Upper lobe of left lung (tissue), 6 donors: ENCODE data around the gene KCNJ14. TPM values are rescaled to one million over a fixed set of nuclear protein-coding genes. Genes with fewer than 3 reads are reported as not detected.

Experiments used
- ATAC-seq, 2 donors: fragments of 200-7000 bp; cut with Tn5 transposase; one replicate each; pipeline ENCODE4 v1.9.1; 2022; ENCODE audit warnings: mild to moderate bottlenecking in 2 of 2, moderate library complexity in 2 of 2; ENCODE audit not compliant: low FRiP score in 2 of 2
- DNase-seq, 2 donors: peaks; one replicate each; pipeline ENCODE4 v3.0.0-alpha.2; 2019 to 2020
- H3K27ac ChIP-seq, 4 donors: fragments of 200-600 bp; sonication (generic); one replicate each; pipeline ENCODE4 v1.5.1; 2016 to 2019
- H3K27me3 ChIP-seq, 4 donors: fragments of 200-600 bp; sonication (generic); one replicate each; pipeline ENCODE4 v1.5.1; 2017 to 2019
- H3K36me3 ChIP-seq, 4 donors: fragments of 200-600 bp; sonication (generic); one replicate each; pipeline ENCODE4 v1.5.1; 2016 to 2019
- H3K4me1 ChIP-seq, 4 donors: fragments of 200-600 bp; sonication (generic); one replicate each; pipeline ENCODE4 v1.5.1; 2018 to 2019
- H3K4me3 ChIP-seq, 4 donors: fragments of 200-600 bp; sonication (generic); one replicate each; pipeline ENCODE4 v1.5.1; 2017 to 2019; ENCODE audit warnings: mild to moderate bottlenecking in 2 of 4, moderate library complexity in 1 of 4
- H3K9me3 ChIP-seq, 4 donors: fragments of 200-600 bp; sonication (generic); one replicate each; pipeline ENCODE4 v1.5.1; 2018 to 2019
- EP300 ChIP-seq, 4 donors: sonication (generic); formaldehyde crosslinking; IDR thresholded peaks; one replicate each; pipeline ENCODE4 v1.5.1; 2017; ENCODE audit warnings: antibody characterized with exemption in 4 of 4, control low read depth in 2 of 4
- POLR2A ChIP-seq, 4 donors: fragments of 450-650 bp; IDR thresholded peaks; one replicate each; pipeline ENCODE4 v1.5.1; 2016 to 2017; ENCODE audit warnings: antibody characterized with exemption in 4 of 4, mild to moderate bottlenecking in 2 of 4
- POLR2AphosphoS5 ChIP-seq, 2 donors: sonication (generic); formaldehyde crosslinking; IDR thresholded peaks; one replicate each; pipeline ENCODE4 v1.5.1; 2017; ENCODE audit warnings: antibody characterized with exemption in 2 of 2
- WGBS, 2 donors: methylation state at CpG; one replicate each; pipeline ENCODE4 v1.1.5; 2017 to 2018; 5-methylcytosine and 5-hydroxymethylcytosine counted together
- total RNA-seq, 6 donors: library from RNA; depleted of rRNA in 4 of 6; stranded (reverse); fragments of >200 nt in 4 of 6; gene quantifications; one replicate each; pipeline versions ENCODE4 v1.1.0 to v1.2.1, GENCODE V29; 2016 to 2021
- TF ChIP-seq, protein P1 (sequence below), 6 experiments: fragments of 450-650 bp in 4 of 6; fragments of 200-600 bp in 2 of 6; sonication (generic) in 2 of 6; IDR thresholded peaks; one replicate each; pipeline ENCODE4 v1.5.1; 2016 to 2019; ENCODE audit warnings: antibody characterized with exemption in 6 of 6
- donor health status: DM: no; HTN: no; CAD: no; lungs with moderate emphysema.
- donor health status: DM: no; HTN: yes; CAD: no; lungs with severe emphysema.

The KCNJ14 gene
- total RNA-seq, 6 donors from 2014 or later: 0.54 to 1.9 (median 0.91) TPM

DNA sequence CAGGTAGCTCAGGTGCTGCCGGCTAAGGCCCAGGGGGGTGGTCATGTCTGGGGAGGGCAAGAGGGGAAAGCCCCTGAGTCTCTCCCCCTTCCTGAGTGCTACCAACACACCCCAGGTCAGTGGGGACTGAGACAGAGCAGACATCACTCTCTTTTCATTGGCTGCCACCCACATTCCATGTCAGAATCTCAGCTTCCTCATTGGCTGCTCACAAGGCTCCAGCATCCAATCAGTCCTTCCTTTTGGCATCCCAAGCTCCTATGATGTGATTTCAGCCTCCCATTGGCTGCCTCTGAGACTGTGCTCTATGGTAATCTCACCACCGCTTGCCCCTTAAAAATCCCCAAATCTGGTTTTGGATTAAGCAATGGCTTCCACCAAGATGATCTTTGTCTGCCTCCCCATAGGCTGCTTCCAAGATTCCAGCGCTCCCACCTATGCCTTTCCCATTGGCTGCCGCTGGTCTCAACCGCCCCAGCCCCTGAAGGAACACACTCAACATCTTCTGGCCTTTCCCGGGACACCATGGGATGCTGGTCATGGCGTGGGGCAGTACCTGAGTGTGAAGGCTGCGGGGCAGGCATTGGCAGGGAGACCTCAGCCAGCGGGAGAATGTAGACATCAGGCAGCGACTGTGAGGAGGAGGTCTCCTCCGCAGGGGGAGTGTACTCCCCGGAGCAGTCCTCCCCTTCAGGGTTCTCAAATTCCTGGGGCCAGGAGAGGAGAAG lies 54.3 kb downstream of the KCNJ14 start:
- H3K27me3 ChIP-seq: peaks cover 0 to 32% (median 21%) of the 10 kb centered on the region in 4 donors
- 88 to 90% methylated on average over 12 of the region's 12 CpGs for WGBS, 2 donors
- H3K4me1 ChIP-seq: peaks cover 15 to 37% (median 16%) of the 10 kb centered on the region in 4 donors
- no peak overlapping the region for H3K27ac ChIP-seq
- TF ChIP-seq EP300 (IDR thresholded peaks at IDR 0.05) (no peak), POLR2A (IDR thresholded peaks at IDR 0.05) (no peak), POLR2AphosphoS5 (IDR thresholded peaks at IDR 0.05) (no peak)
- TF ChIP-seq, protein P1, sequence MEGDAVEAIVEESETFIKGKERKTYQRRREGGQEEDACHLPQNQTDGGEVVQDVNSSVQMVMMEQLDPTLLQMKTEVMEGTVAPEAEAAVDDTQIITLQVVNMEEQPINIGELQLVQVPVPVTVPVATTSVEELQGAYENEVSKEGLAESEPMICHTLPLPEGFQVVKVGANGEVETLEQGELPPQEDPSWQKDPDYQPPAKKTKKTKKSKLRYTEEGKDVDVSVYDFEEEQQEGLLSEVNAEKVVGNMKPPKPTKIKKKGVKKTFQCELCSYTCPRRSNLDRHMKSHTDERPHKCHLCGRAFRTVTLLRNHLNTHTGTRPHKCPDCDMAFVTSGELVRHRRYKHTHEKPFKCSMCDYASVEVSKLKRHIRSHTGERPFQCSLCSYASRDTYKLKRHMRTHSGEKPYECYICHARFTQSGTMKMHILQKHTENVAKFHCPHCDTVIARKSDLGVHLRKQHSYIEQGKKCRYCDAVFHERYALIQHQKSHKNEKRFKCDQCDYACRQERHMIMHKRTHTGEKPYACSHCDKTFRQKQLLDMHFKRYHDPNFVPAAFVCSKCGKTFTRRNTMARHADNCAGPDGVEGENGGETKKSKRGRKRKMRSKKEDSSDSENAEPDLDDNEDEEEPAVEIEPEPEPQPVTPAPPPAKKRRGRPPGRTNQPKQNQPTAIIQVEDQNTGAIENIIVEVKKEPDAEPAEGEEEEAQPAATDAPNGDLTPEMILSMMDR (IDR thresholded peaks at IDR 0.05): no peak
- DNase-seq (no peak), ATAC-seq (no peak)
- H3K36me3 ChIP-seq: no peaks in the 10 kb centered on the region
- H3K9me3 ChIP-seq: no peaks in the 10 kb centered on the region
- no peak overlapping the region for H3K4me3 ChIP-seq

DNA sequence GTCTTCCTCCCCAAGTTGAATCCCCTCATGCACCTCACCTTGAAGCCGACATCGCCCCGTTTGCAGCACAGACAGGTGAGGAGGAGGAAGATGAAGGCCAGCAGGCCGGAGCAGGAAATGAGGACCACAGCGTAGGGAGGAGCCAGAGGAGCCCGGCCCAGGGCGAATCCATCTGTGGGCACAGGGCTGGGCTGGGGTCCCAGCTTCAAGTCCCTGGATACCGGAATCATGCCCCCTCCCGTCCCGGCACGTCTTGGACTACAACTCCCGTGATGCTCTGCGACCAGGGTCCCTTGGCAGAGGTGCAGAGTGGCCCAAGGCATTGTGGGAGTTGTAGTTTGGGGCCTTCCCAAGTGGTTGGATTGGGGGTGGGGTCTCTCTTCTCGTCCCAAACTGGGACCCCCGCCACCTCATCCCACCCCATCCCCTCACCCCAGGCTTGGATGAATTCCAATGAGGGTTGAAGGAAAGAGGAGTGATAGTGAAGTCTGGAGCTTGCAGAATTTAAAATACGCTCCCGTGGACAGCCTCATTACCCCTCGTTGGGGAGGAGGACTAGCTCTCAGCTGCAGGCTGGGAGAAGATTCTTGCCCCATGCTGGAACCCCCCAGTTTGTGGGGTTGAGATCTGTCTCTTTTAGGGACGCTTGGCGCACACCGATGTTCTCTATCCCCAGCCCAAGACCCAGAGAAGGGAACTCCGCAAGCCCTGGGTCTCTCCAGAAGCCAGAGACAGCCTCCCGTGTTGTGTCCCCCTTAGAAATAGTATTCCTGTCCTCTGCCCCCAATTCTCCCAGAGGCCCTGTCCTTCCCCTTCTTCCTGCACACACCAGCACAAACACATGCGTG lies 55.3 kb downstream of the KCNJ14 start:
- Histone ChIP-seq H3K9me3 (no peaks in the 10 kb centered on the region), H3K4me3 (peak overlapping the region in 3 of 4 donors; percentile 3 to 25 (median 19)), H3K27ac (no peak overlapping the region), H3K4me1 (peaks cover 15 to 37% (median 16%) of the 10 kb centered on the region in 4 donors), H3K36me3 (no peaks in the 10 kb centered on the region), H3K27me3 (peaks cover 0 to 32% (median 21%) of the 10 kb centered on the region in 4 donors)
- 11 to 19% methylated on average over 17 to 21 of the region's 24 CpGs for whole genome bisulfite sequencing, 2 donors
- TF ChIP-seq, protein P1 (IDR thresholded peaks at IDR 0.05): no peak
- TF ChIP-seq POLR2AphosphoS5 (IDR thresholded peaks at IDR 0.05) (no peak), POLR2A (IDR thresholded peaks at IDR 0.05) (no peak), EP300 (IDR thresholded peaks at IDR 0.05) (no peak)
- peak; percentile 26 to 84 for ATAC-seq
- peak; percentile 56 to 67 for DNase-seq

DNA sequence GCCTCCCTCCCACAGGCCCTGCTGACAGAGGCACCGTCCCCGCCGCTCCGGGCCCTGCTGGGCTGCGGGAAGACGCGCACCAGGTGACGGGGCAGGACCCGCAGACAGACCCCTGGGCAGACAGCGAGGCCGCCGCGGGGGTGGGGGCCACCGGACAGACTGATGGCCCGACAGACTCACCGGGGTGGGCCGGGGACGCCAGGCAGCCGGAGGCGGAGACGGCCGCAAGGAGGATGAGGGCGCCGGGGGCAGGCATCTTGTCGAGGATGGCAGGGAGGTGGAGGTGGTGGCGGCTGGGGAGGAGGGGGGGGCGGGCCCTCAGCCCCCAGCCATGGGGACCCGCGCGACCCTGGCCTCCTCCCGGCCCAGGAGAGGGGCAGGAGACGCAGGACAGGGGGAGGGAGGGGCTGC lies 56.0 kb downstream of the KCNJ14 start:
- no peak for ATAC-seq
- Histone ChIP-seq H3K27me3 (peaks cover 0 to 32% (median 21%) of the 10 kb centered on the region in 4 donors), H3K27ac (no peak overlapping the region), H3K4me3 (peak overlapping the region in 3 of 4 donors; percentile 3 to 25 (median 19)), H3K9me3 (no peaks in the 10 kb centered on the region), H3K4me1 (peaks cover 15 to 37% (median 16%) of the 10 kb centered on the region in 4 donors), H3K36me3 (no peaks in the 10 kb centered on the region)
- 2% methylated on average over 17 of the region's 32 CpGs; no CpG with 5 or more reads in 1 of the 2 donors for WGBS, 2 donors
- TF ChIP-seq POLR2A (IDR thresholded peaks at IDR 0.05) (no peak), POLR2AphosphoS5 (IDR thresholded peaks at IDR 0.05) (no peak), EP300 (IDR thresholded peaks at IDR 0.05) (no peak)
- TF ChIP-seq, protein P1 (IDR thresholded peaks at IDR 0.05): no peak
- DNase-seq: peak in 1 of 2 donors; percentile 86

DNA sequence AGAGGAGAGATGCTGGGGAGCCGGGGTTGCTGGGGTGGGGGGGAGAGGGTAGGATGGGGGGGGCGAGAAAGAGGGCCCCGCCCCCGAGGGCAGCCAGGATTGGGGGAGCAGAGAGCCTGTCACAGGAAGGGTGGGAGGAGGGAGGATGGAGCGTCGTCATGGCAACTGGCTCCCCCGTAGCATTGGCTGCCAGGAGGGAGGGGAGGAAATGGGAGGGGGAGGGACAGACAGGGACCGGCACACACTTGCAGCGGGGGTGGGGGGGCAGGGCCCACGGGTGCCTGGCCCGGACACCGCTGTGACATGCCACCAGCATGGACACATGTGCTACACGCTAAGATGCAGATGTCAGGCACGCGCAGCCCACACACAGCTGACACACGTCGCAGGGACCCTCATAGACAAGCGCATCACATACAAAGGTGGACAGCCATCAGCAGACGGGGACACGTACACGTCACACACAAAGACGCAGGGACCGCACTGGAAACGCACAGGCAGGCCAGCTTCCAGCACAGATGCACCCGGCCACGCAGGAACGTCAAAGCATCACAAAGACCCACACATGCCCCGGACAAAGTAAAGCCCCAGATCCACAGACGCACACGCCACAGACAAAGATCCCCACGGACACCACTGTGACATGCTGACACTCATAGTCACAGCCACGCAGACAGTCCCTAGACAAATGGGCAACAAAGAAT lies 56.6 kb downstream of the KCNJ14 start, which contains the start of gene LMTK3:
Gene LMTK3 (minus strand): TSS at position 36 of the 704 bp plus-strand sequence. CDS start 259 bp downstream, outside the sequence.
- DNase-seq (peak in 1 of 2 donors; percentile 62), ATAC-seq (no peak)
- WGBS, 2 donors: 0 to 17% methylated on average over 6 to 20 of the region's 32 CpGs
- Histone ChIP-seq H3K9me3 (no peaks in the 10 kb centered on the region), H3K4me1 (peaks cover 15 to 37% (median 16%) of the 10 kb centered on the region in 4 donors), H3K27me3 (peaks cover 0 to 32% (median 21%) of the 10 kb centered on the region in 4 donors), H3K4me3 (peak within 1 kb of the TSS in 3 of 4 donors; percentile 3 to 25 (median 19)), H3K27ac (no peak within 1 kb of the TSS), H3K36me3 (no peaks in the 10 kb centered on the region)
- TF ChIP-seq, protein P1 (IDR thresholded peaks at IDR 0.05): no peak
- no peak for TF ChIP-seq POLR2AphosphoS5 (IDR thresholded peaks at IDR 0.05)
- TF ChIP-seq EP300 (IDR thresholded peaks at IDR 0.05): no peak
- no peak for TF ChIP-seq POLR2A (IDR thresholded peaks at IDR 0.05)
